Measurements from ENCODE around the gene DUXB. TPM values are rescaled to one million over a fixed set of nuclear protein-coding genes. Genes with fewer than 3 reads are reported as not detected.

The DUXB gene
- not detected for total RNA-seq
- total RNA-seq (2013): not detected

- Mint-ChIP-seq H3K4me3 (no peak within 1 kb of the TSS), H3K4me1 (no peaks in the 10 kb centered on the region), H3K9me3 (no peaks in the 10 kb centered on the region), H3K27ac (no peak within 1 kb of the TSS), H3K36me3 (no peaks in the 10 kb centered on the region), H3K27me3 (ENCODE audit: low read depth in 2 of 2) (no peaks in the 10 kb centered on the region)
- DNase-seq: no peak
- Histone ChIP-seq H3K9me3 (ENCODE audit: control insufficient read depth, insufficient read depth, low read length) (no peaks in the 10 kb centered on the region), H3K36me3 (ENCODE audit: control insufficient read depth, insufficient read depth, low read length) (no peaks in the 10 kb centered on the region), H3K4me3 (ENCODE audit: low read length) (no peak within 1 kb of the TSS), H3K4me1 (ENCODE audit: control insufficient read depth, insufficient read depth, low read length) (no peaks in the 10 kb centered on the region), H3K27me3 (ENCODE audit: control insufficient read depth, insufficient read depth, low read length) (no peaks in the 10 kb centered on the region), H3K27ac (ENCODE audit: low read length) (no peak within 1 kb of the TSS)
- intact Hi-C loops (cut with micrococcal nuclease): no loop called here
- TF ChIP-seq, protein P1, sequence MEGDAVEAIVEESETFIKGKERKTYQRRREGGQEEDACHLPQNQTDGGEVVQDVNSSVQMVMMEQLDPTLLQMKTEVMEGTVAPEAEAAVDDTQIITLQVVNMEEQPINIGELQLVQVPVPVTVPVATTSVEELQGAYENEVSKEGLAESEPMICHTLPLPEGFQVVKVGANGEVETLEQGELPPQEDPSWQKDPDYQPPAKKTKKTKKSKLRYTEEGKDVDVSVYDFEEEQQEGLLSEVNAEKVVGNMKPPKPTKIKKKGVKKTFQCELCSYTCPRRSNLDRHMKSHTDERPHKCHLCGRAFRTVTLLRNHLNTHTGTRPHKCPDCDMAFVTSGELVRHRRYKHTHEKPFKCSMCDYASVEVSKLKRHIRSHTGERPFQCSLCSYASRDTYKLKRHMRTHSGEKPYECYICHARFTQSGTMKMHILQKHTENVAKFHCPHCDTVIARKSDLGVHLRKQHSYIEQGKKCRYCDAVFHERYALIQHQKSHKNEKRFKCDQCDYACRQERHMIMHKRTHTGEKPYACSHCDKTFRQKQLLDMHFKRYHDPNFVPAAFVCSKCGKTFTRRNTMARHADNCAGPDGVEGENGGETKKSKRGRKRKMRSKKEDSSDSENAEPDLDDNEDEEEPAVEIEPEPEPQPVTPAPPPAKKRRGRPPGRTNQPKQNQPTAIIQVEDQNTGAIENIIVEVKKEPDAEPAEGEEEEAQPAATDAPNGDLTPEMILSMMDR (IDR thresholded peaks at IDR 0.05): no peak
- ATAC-seq: no peak
- 91% methylated on average over 3 of the region's 5 CpGs for WGBS (ENCODE audit: insufficient coverage)
These were observed at the start of gene DUXB for GRCh38 chr16:75701361-75701760. Gene DUXB, minus strand, starts transcription at chr16:75701461. Its CDS starts 43 bp downstream, at chr16:75701418.

GRCh38 chr16:75750528-75750927 is 49.3 kb upstream of the DUXB start:
- intact Hi-C loops (cut with micrococcal nuclease): no loop called here
- Mint-ChIP-seq H3K27me3 (ENCODE audit: low read depth in 2 of 2) (peaks cover 9 to 27% of the 10 kb centered on the region in 2 donors), H3K4me3 (no peak overlapping the region), H3K27ac (no peak overlapping the region), H3K9me3 (no peaks in the 10 kb centered on the region), H3K36me3 (no peaks in the 10 kb centered on the region), H3K4me1 (no peaks in the 10 kb centered on the region)
- Histone ChIP-seq H3K36me3 (ENCODE audit: control insufficient read depth, insufficient read depth, low read length) (no peaks in the 10 kb centered on the region), H3K4me3 (ENCODE audit: low read length) (no peak overlapping the region), H3K4me1 (ENCODE audit: control insufficient read depth, insufficient read depth, low read length) (no peaks in the 10 kb centered on the region), H3K9me3 (ENCODE audit: control insufficient read depth, insufficient read depth, low read length) (no peaks in the 10 kb centered on the region), H3K27me3 (ENCODE audit: control insufficient read depth, insufficient read depth, low read length) (no peaks in the 10 kb centered on the region), H3K27ac (ENCODE audit: low read length) (no peak overlapping the region)
- TF ChIP-seq, protein P1 (IDR thresholded peaks at IDR 0.05): no peak
- no peak for DNase-seq
- 81% methylated on average over 3 of the region's 3 CpGs for WGBS (ENCODE audit: insufficient coverage)
- ATAC-seq: no peak

DNA sequence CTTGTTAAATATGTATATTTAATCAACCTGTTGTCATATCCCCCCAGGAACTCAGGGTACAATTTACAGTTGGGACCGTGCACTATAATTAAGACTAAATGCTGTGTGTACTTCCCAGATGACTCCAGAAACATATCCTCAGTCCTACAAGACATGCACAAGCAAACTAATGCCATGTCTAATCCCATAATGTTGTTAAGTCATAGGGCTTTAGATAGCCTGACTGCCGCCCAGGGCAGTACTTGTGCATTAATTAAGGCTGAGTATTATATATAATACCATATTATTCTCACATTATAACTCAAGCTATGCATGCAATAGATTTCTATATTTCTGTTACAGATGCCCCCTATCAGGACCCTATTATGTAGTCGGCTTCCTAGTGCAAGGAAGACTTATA is 45.1 kb upstream of the DUXB start:
- intact Hi-C loops (cut with micrococcal nuclease): no loop called here
- no peak overlapping the region for H3K27ac ChIP-seq (ENCODE audit: low read length)
- DNase-seq: no peak
- no peaks in the 10 kb centered on the region for H3K9me3 ChIP-seq (ENCODE audit: control insufficient read depth, insufficient read depth, low read length)
- H3K27me3 Mint-ChIP-seq (ENCODE audit: low read depth in 2 of 2): peaks cover 13 to 27% of the 10 kb centered on the region in 2 donors
- no peaks in the 10 kb centered on the region for H3K36me3 Mint-ChIP-seq
- 89% methylated on average over 1 of the region's 3 CpGs for WGBS (ENCODE audit: insufficient coverage)
- H3K36me3 ChIP-seq (ENCODE audit: control insufficient read depth, insufficient read depth, low read length): no peaks in the 10 kb centered on the region
- H3K4me1 Mint-ChIP-seq: no peaks in the 10 kb centered on the region
- TF ChIP-seq, protein P1 (IDR thresholded peaks at IDR 0.05): no peak
- no peaks in the 10 kb centered on the region for H3K4me1 ChIP-seq (ENCODE audit: control insufficient read depth, insufficient read depth, low read length)
- H3K4me3 Mint-ChIP-seq: no peak overlapping the region
- no peak overlapping the region for H3K27ac Mint-ChIP-seq
- no peak for ATAC-seq
- peaks cover 2% of the 10 kb centered on the region in 2 donors for H3K9me3 Mint-ChIP-seq
- no peak overlapping the region for H3K4me3 ChIP-seq (ENCODE audit: low read length)
- H3K27me3 ChIP-seq (ENCODE audit: control insufficient read depth, insufficient read depth, low read length): no peaks in the 10 kb centered on the region

DNA sequence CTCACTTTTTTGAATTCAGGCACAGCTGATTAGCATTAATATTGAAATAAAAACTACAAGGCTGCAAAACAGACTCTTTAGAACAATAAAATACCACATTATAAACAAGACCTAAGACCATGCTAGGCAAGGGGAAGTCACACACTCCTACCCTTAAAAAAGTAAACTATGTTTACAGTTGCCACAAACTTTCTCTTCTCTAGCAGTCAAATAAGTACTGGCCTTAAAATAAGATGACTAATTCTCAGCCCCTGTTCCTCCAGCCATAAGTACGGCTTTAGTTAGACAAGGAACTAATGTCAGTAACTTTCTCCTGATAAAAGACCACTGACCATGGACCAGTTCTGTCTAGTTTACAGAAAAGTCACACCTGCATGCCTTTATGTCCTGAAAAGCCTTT is 44.6 kb upstream of the DUXB start:
- H3K4me1 Mint-ChIP-seq: no peaks in the 10 kb centered on the region
- no peak overlapping the region for H3K27ac ChIP-seq (ENCODE audit: low read length)
- intact Hi-C loops (cut with micrococcal nuclease): no loop called here
- H3K27me3 ChIP-seq (ENCODE audit: control insufficient read depth, insufficient read depth, low read length): no peaks in the 10 kb centered on the region
- 86% methylated on average over 1 of the region's 1 CpG for WGBS (ENCODE audit: insufficient coverage)
- ATAC-seq (no peak), DNase-seq (no peak)
- TF ChIP-seq, protein P1 (IDR thresholded peaks at IDR 0.05): no peak
- H3K36me3 Mint-ChIP-seq: no peaks in the 10 kb centered on the region
- no peaks in the 10 kb centered on the region for H3K4me1 ChIP-seq (ENCODE audit: control insufficient read depth, insufficient read depth, low read length)
- no peak overlapping the region for H3K4me3 Mint-ChIP-seq
- H3K9me3 Mint-ChIP-seq: peaks cover 2% of the 10 kb centered on the region in 2 donors
- H3K36me3 ChIP-seq (ENCODE audit: control insufficient read depth, insufficient read depth, low read length): no peaks in the 10 kb centered on the region
- no peaks in the 10 kb centered on the region for H3K9me3 ChIP-seq (ENCODE audit: control insufficient read depth, insufficient read depth, low read length)
- H3K27me3 Mint-ChIP-seq (ENCODE audit: low read depth in 2 of 2): peaks cover 13 to 27% of the 10 kb centered on the region in 2 donors
- no peak overlapping the region for H3K27ac Mint-ChIP-seq
- no peak overlapping the region for H3K4me3 ChIP-seq (ENCODE audit: low read length)

Data from natural killer cell (primary cell).